HG03135 (cell line): Measurements from ENCODE around the gene MAGI2.
"Not testable (repeated sequence)": the region's sequence is repeated elsewhere in the genome, so short reads cannot be mapped to it uniquely, and the experiment has no call there.

Experiments used
- ATAC-seq: cut with Tn5 transposase; IDR thresholded peaks from one replicate; pipeline ENCODE4 v1.9.1; 2021; ENCODE audit warnings: mild to moderate bottlenecking, moderate library complexity; ENCODE audit not compliant: unreplicated experiment

The MAGI2 gene

DNA sequence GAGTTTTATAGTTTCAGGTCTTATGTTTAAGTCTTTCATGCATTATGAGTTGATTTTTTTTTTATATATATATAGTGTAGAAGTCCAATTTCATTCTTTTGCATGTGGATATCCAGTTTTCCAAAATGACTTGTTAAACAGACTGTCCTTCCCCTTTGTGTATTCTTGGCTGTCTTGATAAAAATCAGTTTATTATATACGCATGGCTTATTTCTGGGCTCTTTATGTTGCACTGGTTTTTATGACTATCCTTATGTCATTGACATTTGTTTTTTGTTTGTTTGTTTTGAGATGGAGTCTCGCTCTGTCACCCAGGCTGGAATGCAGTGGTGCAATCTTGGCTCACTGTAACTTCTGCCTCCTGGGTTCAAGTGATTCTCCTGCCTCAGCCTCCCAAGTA lies 485.9 kb downstream of the MAGI2 start:
- not testable (repeated sequence) for ATAC-seq

DNA sequence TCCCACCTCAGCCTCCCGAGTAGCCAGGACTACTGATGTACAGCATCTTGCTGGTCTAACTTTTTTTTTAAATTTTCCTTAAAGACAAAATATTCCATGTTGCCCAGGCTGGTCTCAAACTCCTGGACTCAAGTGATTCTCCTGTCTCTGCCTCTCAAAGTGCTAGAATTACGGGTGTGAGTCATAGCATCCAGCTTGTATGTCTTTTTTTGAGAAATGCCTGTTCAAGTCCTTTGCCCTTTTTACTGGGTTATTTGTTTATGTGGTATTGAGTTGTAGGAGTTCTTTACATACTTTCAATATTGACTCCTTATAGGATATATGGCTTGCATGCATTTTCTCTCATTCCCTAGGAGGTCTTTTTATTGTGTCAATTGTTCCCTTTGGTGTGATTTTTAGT lies 486.4 kb downstream of the MAGI2 start:
- ATAC-seq: no peak

DNA sequence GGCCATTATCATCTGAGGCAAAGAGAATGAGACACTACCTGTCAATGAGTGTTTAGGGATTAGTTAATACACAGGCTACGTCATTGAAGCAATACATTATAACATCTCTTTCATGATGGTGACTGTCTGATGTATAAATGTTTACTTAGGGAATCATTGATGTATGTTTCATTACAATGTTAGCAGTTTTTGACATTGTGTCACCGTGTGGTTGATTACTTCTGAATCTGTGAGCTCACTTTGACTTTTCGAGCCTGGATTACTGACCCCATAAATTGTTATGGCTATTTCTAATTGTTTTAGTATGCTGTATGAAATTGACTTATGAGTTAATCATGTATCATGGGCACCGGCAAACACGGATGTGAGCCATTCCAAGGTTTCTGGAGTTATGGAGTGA lies 494.0 kb downstream of the MAGI2 start:
- ATAC-seq: no peak

DNA sequence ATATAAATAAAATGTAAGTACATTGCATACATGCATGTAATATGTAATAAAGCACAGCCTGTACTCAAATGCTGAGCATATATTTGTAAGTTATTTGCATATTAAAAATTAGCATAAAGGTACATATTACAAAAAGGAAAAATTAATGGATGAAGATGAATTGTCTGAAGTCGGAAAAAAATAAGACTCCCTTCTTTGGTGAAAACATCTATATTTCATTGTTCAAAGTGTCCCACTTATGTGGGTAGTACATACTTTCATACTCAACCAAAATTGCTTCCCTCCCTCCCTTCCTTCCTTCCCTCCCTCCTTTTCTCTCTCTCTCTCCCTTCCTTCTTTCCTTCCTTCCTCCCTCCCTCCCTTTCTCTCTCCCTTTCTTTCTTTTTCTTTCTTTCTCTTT lies 498.1 kb downstream of the MAGI2 start:
- ATAC-seq: no peak

DNA sequence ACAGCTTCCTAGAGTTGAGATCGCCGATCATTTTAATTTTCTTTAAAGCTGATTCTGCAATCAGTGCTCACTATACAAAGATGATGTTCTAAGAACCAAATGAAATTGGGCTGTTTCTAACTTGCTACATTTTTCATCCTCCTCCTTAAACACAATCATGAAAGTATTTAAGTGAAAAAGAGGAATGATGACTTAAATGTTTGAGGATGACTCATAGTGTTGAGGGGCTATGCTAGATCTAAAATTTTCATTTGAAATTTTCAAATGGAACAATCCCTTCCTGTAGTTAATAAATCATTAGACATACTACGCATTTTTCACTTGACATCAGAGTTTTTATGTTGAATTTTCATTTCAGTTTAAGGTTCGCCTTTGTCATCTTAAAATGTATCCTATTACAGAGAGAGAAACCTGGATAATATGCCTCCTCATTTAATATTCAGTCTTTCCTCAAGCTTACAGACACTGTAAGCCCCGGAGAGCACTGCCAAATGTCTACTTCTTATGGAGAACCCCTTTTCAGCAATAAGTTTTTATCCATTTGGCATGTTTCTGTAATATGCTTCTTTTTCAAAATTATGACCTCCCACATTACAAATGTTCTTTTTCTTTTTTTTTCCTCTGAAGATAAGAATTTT lies 499.6 kb downstream of the MAGI2 start:
- no peak for ATAC-seq

DNA sequence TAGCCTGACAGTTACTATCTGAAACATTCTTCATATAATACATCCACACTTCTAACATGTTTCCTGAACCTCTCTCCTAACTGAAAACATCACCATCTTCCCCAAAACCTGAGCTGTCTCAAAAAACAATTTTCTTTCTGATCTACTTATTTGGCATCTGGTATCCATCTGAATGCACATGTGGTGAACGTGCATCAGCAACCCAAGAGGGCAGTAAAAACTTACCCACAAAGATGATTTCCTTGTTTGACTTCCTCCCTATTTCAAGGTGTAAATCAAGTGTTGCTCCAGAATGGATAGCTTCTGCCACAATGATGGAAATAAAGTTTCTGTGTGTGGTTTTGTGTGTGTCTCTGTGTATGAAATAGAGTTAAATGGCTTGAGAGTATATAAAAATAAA lies 500.4 kb downstream of the MAGI2 start:
- no peak for ATAC-seq

DNA sequence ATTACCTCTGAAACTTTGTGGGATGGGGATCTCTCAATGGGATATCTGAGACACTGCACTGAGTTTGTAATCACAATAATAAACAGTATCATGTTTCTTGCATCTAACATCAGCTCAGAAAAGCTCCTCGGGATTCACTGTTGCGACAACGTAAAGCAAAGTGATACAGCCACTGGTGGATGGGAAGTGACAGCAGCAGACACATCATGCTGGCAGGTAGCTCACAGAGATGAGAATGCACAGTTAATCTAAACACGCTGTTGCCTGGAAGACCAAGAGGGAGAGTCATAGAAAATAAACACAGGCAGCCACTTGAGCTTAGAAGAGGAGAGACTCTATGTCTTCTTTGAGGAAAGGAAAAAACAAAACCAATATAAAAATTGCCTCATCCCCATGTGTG lies 513.8 kb downstream of the MAGI2 start:
- ATAC-seq: no peak

DNA sequence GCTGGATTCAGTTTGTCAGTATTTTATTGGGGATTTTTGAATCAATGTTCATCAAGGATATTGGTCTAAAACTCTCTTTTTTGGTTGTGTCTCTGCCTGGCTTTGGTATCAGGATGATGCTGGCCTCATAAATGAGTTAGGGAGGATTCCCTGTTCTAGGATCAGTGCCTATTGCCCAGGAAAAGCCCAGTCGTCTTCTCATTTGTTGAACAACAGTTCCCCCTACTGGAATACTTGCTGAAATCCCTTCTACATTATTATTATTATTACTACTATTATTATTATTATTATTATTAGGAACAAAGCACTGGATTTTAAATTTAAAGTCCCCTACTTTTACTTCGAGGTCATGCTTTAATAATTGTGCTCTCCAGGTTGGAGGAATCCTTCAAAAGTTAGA lies 528.9 kb downstream of the MAGI2 start:
- no peak for ATAC-seq

DNA sequence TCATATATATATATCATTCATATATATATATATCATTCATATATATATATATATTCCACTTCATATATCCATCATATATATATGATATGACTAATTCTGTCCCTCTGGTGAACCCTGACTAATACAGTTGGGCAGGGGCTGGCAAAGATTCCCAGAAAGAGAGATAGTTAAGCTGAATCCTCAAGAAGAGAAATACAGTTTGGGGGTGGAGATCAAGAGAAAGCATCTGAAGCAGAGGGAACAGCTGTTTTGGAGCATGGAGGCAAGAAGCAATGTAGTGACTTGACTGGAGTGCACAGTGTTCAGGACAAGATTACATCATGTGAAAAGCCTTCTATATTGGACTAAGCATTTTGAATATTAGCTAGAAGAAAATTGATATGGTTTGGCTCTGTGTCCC lies 540.7 kb downstream of the MAGI2 start:
- ATAC-seq: no peak

DNA sequence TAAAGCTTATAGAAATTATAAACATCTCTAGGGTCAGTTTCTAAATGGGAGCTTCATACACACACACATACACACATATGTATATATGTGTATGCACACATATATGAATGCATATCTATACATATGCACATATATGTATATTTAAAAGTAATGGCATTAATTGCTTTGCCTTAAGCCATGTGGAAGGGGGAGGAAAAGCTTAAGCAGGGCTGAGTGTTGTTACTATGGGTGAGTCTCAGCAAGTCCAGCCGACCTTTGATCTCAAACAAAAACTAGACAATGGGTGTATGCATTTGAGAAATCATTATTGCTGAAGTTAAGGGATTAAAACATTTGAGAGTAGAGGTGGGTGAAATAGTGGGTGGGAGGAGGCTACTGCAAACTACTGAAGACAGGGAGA lies 546.7 kb downstream of the MAGI2 start:
- ATAC-seq: no peak

DNA sequence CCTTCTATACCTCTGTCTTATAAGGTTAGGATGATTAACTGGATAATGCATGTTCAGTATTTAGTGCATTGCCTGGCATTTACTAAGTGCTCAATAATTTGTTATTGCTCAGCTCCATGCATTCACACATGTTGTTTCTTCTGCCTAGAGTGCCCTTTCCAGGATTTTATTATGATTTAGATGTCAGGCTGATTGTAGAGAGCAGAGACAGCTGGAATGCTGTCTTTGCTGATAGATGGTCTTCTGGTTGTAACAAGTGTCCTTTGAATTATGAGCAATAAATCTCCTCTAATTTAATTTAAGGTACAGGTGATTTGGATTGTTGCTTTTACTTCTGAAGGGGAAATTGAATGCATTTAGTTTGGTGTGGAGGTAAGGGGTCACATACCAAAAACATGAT lies 548.0 kb downstream of the MAGI2 start:
- no peak for ATAC-seq

DNA sequence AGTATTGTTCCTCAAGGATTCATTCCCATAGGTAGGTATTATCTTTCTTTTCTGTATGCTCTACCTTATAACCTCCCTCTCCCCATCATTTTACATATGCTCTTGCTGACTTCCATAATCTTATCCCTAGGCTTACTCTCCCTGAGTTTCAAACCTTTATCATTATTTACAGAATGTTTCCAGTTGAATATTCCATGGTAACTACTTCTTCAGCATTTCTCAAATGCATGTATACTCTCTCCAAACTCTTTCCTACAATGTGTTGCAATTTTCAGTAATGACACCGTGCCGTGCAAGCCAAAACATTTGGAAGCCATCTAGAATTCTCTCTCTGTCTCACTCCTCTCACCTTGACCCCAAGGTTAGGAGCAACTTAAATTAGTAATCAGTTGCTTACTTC lies 548.5 kb downstream of the MAGI2 start:
- no peak for ATAC-seq

DNA sequence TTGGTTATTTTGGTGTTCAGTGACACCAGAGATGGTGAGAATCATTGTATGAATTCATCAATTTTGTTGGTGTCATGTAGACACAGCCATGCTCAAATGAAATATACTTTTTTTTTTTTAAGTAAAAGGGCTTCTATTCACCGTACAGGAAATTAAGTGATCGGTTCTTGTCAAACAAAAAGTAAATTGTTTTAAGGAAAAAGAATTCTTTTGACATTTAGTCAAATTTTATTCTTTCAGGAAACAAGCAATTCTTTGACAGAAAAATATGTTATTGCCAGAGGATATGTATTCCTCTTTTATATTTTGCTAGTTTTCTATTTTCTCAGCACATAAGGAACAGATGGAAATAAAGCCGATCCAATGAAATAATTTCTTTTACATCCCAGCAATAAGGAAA lies 551.9 kb downstream of the MAGI2 start:
- ATAC-seq: no peak

DNA sequence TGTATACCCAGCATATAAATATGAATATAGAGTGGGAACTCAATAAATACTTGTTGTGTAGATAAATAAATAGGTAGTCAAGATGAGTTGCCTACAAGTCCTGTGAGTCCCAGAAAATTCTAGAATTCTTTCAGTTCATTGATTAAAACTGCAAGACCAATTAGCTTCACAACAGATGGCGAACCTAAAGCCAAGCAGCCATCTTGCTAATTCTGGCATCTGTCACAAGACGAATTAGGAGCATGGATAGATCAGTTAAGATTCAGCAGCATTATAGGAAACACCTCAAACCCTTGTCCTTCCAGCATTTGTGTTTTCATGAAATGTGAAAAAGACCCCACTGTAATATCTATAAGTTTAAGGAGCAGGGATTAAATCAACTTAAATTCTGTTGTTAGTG lies 552.7 kb downstream of the MAGI2 start:
- no peak for ATAC-seq

DNA sequence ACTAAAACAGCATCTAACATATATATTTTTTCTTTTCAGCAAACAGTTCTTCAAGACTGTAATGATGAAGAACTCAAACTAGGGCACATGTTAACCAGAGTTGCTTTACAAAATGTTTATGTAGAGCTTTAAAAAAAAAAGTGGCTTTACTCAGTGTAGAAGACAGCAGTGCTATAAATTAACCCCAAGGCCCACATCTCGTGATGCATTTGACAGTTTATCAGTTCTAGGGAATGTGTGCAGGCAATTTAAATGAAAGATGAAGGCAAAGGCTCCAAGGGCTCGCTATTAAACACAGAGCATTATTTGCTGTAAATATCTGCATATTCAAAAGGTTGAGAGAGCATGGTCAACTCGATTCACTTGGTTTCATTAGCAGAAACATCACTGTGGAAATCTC lies 558.1 kb downstream of the MAGI2 start:
- no peak for ATAC-seq

DNA sequence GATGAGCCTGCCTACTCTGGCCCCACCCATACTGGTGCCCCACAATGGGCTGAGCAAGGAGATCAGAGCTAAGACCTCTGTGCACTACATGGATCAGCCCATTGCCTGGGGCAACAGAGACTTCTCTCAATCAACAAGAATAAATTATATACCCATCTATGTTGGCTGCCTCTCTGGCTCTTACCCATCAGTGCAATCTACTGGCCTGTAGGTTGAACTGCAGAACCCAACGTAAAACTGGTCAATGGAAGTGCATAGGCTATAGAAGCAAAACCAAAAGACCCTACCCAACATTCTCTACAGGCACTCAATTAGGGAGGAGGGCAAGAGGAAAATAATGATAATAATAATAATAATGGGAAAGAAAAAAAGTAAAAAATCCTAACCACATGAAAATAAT lies 574.3 kb downstream of the MAGI2 start:
- ATAC-seq: no peak

DNA sequence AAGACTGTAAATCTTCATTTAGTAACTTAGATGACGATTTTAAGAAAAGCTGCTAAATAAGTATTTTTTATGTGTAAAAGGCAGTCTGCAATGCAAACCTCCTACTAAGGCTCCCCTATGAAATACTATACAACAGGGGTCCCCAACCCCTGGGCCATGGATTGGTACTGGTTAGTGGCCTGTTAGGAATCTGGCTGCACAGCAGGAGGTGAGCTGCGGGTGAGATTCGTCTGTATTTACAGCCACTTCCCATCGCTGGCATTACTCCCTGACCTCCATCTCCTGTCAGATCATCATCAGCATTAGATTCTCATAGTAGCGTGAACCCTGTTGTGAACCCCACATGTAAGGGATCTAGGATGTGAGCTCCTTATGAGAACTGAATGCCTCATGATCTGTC lies 580.4 kb downstream of the MAGI2 start:
- ATAC-seq: no peak

DNA sequence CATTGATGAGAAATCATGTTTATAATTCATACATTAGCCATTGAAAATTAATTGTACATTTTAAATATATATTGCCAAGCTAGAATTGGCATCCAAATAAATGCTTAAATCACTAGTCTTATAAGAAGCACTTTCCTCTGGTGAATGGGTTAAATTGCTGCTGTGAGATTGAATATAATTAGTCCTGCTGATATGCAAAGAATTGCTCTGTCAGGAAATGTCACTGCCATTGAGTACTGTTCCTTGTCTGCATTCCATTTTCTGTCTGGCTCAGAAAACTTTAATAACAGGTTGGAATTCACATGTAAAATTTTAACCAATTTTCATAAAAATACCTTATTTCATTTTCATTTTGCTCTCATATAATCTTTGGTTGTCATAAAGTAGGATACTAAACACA lies 589.1 kb downstream of the MAGI2 start:
- no peak for ATAC-seq

DNA sequence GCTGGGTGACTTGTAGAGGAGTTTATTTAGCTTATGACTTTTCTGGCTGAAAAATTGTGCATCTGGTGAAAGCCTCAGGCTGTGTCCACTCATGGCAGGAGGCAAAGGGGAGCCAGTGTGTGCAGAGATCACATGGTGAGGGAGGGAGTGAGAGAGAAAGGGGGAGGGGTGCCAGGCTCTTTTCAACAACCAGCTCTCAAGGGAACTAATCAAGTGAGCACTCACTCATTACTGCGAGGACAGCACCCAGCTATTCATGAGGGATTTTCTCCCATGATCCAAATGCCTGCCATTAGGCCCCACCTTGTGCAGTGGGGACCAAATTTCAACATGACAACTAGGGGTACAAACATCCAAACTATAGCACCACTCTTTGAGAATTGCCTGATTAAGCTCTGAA lies 590.2 kb downstream of the MAGI2 start:
- no peak for ATAC-seq

DNA sequence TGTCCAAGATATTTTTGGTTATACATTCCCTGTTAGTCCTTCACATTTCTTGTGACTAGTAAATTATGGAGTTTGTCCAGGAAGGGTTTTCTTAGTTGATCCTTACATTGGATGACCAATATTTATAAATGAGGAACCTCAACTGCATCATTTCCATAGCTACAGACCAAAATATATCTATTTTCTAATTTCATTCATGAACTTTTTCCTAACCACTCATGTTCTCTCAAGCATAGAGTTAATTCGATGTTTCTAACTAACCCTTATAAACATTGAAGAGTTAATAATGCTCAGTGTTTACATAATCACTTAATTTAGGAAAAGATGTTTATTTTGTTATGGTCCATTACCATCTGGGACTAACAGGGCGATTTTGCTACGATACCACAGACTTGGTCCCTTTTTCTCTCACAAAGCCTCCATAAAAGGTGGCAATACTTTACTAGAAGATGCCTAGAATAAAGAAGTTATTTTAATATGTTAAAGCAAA lies 591.0 kb downstream of the MAGI2 start:
- ATAC-seq: no peak

DNA sequence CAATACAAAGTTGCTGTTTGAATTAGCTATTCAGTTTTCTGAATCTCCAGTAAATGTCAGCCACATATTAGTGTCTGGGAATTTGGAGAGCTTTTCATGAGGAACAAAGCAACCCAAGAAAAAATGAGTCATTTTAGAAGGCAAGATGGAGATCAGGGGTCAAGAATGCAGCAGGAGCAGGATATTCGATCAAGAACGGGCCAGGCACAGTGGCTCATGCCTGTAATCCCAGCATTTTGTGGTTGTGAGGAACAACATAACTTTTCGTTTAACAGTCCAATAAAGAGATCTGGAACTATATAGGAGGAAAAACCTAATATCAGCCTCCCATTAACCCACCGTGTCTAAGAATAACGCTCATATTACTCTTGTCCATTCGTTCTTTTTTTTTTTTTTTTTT lies 600.5 kb downstream of the MAGI2 start:
- no peak for ATAC-seq

DNA sequence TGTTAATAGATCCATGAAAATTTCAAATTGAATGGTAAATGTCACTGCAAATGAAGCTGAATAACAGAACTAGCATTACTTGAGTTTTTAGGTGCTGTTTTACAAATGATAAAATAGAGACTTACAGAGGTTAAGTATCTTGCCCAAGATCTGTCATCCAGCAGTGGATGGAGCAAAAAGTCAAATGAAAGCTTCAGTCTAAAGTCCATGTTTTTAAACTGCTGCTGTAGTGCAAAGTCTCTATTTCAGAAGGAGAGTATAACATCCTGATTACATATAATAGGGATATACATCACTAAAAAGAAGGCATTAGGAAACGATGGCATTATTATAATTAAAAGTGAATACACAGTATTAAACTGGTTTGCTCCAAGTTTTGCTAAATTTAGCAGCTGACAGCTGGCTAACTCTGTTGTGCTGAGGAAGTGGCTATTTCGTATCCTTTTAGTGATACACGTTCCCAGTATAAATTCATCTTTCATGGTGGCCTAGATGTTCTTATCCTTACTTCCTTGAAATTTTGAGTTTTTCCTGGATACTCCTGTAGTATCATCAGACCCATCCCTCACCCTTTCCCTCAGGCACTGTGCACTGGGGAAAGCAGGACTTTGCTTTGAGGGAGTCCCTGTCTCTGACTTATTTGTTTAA lies 603.2 kb downstream of the MAGI2 start:
- no peak for ATAC-seq

DNA sequence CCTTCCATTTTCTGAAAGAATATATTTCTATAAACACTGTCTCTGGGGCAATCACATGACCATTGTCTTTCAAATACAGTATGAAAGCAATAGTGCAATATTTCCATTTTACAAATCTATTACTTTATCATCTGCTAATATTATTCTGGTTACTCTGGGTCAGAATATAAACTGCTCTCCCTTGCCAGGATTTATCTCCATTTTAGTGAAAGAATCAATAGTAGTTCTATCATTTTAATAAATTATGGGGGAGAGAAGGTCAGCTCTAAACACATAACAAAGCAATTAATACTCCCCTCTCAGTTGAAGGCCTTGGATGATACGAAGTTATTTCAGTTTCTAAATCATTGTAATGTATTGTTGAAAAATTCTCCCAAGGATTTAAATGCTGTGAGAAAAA lies 608.3 kb downstream of the MAGI2 start:
- ATAC-seq: no peak
